AG08396 (cell line): ENCODE data around the gene KRTAP9-9.
"Not testable (repeated sequence)": the region's sequence is repeated elsewhere in the genome, so short reads cannot be mapped to it uniquely, and the experiment has no call there.

Source experiments
- DNase-seq: peaks from one replicate; pipeline ENCODE4 v3.0.0; 2012; ENCODE audit warnings: low spot score, mixed read lengths

Gene KRTAP9-9

GRCh38 chr17:41265078-41265477, 9.9 kb downstream of the KRTAP9-9 start, which contains the start of gene KRTAP9-6:
KRTAP9-6 (plus strand) TSS chr17:41265378; CDS start chr17:41265378, 0 bp downstream.
- DNase-seq: no peak

DNA sequence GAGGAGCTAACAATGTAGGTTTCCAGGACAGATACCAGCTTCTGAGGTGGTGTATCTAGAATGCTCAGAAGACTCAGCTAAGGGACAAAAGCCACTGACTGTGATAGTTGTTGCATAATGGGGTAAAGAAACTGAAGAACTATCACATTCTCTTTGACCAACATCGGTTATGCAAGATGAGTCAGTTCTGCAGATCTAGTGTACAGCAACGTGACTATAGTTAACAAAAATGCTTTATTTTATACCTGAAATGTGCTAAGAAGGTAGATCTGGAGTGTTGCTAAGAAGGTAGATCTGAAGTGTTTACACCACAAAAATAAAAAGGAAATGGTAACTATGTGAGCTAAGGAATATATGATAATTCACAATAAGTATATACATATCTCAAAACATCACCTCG, 12.5 kb downstream of the KRTAP9-9 start:
- DNase-seq: no peak

DNA sequence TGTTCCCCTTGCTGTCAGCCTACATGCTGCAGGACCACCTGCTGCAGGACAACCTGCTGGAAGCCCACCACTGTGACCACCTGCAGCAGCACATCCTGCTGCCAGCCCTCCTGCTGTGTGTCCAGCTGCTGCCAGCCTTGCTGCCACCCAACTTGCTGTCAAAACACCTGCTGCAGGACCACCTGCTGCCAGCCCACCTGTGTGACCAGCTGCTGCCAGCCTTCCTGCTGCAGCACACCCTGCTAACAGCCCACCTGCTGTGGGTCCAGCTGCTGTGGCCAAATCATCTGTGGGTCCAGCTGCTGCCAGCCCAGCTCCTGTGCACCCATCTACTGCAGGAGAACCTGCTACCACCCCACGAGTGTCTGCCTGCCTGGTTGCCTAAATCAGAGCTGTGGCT, 16.1 kb downstream of the KRTAP9-9 start:
- not testable (repeated sequence) for DNase-seq

DNA sequence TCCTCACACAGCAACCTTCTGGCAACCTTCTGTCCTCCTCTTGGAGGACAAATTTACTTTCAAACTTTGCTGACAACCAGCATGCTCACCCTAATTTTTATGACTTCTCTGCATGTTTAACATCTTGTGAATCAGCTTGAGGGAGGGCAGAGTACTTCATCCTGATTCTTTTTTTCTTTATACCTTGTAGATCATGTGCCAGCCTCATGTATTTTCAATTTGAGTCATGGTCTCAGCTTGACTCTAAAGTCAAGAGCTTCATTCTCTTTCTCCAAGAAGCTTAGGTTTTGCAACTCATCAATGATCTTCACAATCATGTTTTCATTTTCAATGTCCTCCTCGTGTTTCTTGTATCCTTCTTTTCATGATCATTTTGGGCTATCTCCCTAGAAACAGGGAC, 16.7 kb downstream of the KRTAP9-9 start:
- DNase-seq: no peak

- DNase-seq: not testable (repeated sequence)
These were observed 20.5 kb downstream of the KRTAP9-9 start, which contains the start of gene KRTAP9-7 for GRCh38 chr17:41275648-41276190. KRTAP9-7 (plus strand) TSS chr17:41275698; CDS start chr17:41275698, 0 bp downstream.

GRCh38 chr17:41278176-41278955, 23.2 kb downstream of the KRTAP9-9 start:
- DNase-seq: no peak

GRCh38 chr17:41284043-41284442, 28.9 kb downstream of the KRTAP9-9 start:
- DNase-seq: no peak

DNA sequence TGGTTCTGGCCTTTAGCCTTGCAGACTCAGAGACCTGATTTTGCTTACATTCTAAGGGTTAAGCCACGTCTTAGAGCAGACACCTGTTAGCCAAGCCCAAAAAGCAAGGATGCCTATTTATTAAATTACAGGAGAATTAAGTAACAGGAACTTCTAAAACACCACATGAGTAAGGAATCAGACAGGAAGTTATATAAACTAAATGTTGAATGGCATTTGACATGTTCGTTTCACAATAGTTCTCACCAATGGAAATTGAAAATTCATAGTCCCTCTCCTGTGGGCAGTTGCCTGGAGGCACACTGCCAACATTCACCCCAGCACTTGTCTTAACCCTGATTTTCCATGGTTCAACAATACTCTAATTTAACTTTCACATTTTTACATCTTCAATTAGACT, 29.4 kb downstream of the KRTAP9-9 start:
- no peak for DNase-seq

DNA sequence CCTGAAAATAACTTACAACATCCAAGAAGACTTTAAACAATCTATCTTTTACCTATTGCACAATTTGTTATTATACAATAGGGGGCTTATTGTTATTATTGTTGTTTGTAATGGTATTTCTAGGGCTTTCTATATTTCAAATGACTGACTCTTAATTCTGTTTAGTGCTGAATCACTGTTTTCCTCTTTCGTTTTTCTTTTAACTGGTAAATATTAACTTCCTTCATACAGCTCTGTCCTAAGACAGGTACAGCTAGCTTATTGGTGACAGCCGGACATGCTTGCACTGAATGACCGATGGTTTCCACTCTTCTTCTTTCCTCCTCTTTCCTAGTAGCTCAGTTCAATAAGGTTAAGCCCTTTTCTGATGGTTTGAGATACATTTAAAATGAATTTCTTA, 31.9 kb downstream of the KRTAP9-9 start:
- DNase-seq: no peak

DNA sequence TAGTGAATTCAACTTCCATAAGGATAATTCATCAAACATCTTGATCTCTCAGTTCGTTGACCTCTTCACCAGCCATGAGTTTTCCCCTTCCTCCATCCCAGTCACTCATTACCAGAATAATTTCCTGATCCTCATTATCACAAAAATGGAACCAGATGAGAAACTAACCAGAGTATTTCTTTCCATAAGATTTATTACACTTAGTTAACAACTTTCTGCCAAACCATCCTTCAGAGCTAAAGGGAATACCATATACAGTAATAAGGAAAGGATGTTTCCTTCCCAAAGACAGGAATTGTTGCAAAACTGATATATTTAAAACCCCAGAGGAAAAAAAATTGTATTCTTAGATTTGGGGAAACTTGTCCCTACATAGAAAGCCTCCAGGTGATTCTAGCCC, 38.8 kb downstream of the KRTAP9-9 start:
- DNase-seq: no peak

DNA sequence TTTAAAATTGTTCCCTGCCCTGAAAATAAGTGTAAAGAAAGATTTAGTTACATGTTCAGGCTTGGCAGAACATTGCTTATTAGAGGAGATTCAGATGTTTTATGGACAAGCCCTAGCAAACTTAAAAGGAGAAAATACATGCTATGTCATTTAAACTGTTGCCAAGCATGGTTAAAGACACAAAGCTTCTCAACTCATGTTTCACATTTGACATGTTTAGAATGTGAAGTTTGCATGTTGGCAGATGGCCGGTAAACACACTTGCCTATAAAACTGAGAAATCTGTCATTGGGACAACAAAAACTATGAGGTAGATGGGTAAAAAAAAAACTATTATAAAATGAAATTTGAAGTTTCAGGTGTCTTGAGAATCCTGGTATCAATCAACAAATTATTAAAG, 41.7 kb downstream of the KRTAP9-9 start:
- DNase-seq: no peak

DNA sequence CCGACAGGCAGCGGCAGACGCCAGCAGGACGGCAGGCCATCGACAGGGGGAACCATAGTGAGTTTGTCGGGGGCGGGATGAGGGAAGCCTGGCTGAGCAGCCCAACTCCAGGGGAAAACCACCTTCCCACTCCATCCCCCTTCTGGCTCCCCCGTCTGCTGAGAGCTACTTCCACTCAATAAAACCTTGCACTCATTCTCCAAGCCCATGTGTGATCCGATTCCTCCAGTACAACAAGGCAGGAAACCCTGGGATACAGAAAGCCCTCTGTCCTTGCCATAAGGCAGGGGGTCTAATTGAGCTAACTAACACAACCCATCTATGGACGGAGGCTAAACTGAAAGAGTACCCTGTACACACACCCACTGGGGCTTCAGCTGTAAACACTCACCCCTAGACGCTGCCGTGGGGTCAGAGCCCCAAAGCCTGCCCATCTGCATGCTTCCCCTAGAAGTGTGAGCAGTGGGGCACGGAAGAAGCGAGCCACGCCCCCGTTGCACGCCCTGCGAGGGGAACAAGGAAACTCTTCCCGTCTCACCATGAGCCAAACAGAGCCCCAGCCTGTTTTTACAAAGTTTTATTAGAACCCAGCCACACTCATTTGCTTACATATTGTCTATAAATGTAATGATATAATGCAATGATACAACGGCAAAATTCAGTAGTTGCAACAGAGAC, 43.4 kb downstream of the KRTAP9-9 start:
- no peak for DNase-seq

- DNase-seq: no peak
These were observed 46.1 kb downstream of the KRTAP9-9 start for GRCh38 chr17:41301204-41301790.

DNA sequence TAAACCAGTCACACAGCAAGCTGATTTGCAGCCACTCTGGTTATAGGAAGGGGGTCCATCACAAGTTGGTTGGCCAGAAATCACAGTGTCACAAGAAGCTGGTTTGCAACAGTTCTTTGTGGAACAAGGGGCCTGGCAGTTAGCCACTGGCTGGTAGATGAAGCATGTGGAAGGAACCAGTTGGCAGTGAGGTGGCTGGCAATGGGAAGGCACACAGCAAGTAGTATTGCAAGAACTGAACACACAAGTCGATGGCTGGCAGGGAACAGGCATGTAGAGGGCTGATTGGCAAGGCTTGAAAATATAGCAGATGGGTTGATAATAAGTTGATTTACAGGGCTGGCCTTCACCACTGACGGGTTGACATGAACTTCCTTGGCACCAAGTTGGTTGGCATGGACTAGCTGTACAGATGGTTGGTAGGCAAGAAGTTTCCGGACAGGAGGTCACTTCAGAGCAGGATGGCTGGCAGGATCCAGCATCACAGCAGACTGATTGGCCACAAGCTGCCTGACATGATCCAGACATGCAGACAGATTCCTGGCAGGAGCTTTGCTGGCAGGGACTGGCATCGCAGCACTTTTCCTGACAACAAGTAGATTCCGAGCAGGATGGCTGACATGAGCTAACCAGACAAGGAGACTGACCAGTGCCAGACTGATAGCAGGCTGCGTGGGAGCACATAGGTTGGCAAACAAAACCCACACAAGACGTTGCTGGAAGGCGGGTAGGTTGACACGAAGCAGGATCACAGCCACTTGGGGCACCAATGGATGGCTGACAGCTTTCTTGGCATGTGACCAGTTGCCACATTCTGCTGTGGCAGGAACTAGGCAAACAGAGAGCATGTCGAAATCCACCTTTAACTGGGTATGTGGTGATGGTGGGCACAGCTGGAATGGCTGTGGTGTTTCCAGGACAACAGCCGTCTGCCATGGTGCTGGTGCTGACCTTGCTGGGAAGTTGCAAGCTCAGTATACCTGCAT, 47.0 kb downstream of the KRTAP9-9 start, which contains the start of gene KRTAP29-1:
KRTAP29-1 (minus strand) TSS at position 936 of the 986 bp plus-strand sequence; CDS start at position 936, 0 bp downstream.
- DNase-seq: no peak

DNA sequence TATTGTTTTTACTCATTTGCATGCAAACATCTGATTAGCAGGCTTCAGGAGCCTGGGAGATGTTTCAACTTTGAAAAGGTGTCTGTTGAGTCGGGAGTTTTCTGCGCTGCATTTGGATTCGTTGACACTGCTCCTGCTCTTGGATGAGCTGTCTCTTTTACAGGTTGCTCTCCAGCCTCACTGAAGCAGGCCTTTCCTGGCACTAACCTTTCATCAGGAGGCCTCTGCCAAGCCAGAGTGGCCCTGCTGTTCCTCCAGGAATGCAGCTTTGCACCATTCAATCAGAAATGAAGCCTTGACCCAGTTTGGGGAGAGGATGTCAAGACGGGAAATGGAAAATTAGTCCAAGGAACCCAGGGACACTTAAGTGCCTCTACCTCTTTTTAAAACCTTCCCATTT, 47.8 kb downstream of the KRTAP9-9 start:
- DNase-seq: no peak

GRCh38 chr17:41304091-41304490, 48.9 kb downstream of the KRTAP9-9 start:
- DNase-seq: no peak
